WTC11 (cell line): ENCODE measurements around the gene LRCH2. TPM values are rescaled to one million over a fixed set of nuclear protein-coding genes. Genes with fewer than 3 reads are reported as not detected.

ENCODE experiments used
- ATAC-seq: fragments of 200-7000 bp; cut with Tn5 transposase; 2 replicates; pipeline ENCODE4 v1.10.0; 2021; ENCODE audit warnings: mild to moderate bottlenecking, moderate library complexity
- CTCF ChIA-PET: fragments of 300-600 bp; sonication (Branson Sonifier 250); formaldehyde crosslinking; loops from one replicate; lab custom pipeline; 2021; ENCODE audit warnings: antibody characterized with exemption; lab: Charles Lee
- POLR2A ChIA-PET: fragments of 350-600 bp; sonication (Branson Sonifier 250); formaldehyde crosslinking; loops from one replicate; lab custom pipeline; 2021; ENCODE audit warnings: antibody characterized with exemption; lab: Charles Lee
- DNase-seq: peaks from one replicate; pipeline ENCODE4 v3.0.0; 2021; ENCODE audit warnings: low spot score
- H3K27ac Mint-ChIP-seq: 2 replicates; pipeline ENCODE4 v1.8.0; 2021; ENCODE audit warnings: mixed read lengths
- H3K27me3 Mint-ChIP-seq: 2 replicates; pipeline ENCODE4 v1.8.0; 2021; ENCODE audit warnings: low read depth, mild to moderate bottlenecking, moderate library complexity, mixed read lengths
- H3K36me3 Mint-ChIP-seq: 2 replicates; pipeline ENCODE4 v1.8.0; 2021; ENCODE audit warnings: mixed read lengths
- H3K4me1 Mint-ChIP-seq: 2 replicates; pipeline ENCODE4 v1.8.0; 2022; ENCODE audit warnings: mixed read lengths
- H3K4me3 Mint-ChIP-seq: 2 replicates; pipeline ENCODE4 v1.8.0; 2021; ENCODE audit warnings: mild to moderate bottlenecking, moderate library complexity, mixed read lengths
- H3K9me3 Mint-ChIP-seq: 2 replicates; pipeline ENCODE4 v1.8.0; 2021; ENCODE audit warnings: mixed read lengths
- ATF2 ChIP-seq: sonication (generic); formaldehyde crosslinking; IDR thresholded peaks from 2 replicates; pipeline ENCODE4 v1.8.1; 2022; ENCODE audit warnings: low read depth, missing genetic modification reagents, borderline replicate concordance
- IRF1 ChIP-seq: sonication (generic); formaldehyde crosslinking; IDR thresholded peaks from 2 replicates; pipeline ENCODE4 v1.8.0; 2023; ENCODE audit warnings: missing genetic modification reagents
- MLX ChIP-seq: sonication (generic); formaldehyde crosslinking; IDR thresholded peaks from 2 replicates; pipeline ENCODE4 v1.8.1; 2023; ENCODE audit warnings: mild to moderate bottlenecking, missing genetic modification reagents, moderate library complexity
- ZNF219 ChIP-seq: sonication (generic); formaldehyde crosslinking; IDR thresholded peaks from 2 replicates; pipeline ENCODE4 v1.8.0; 2023; ENCODE audit warnings: missing genetic modification reagents, mild to moderate bottlenecking, borderline replicate concordance
- total RNA-seq: library from RNA; stranded (reverse); gene quantifications from 3 replicates; pipeline ENCODE4 v1.2.3, GENCODE V29; 2021
- TF ChIP-seq, protein P1 (sequence below): sonication (generic); formaldehyde crosslinking; IDR thresholded peaks from 2 replicates; pipeline ENCODE4 v1.8.0; 2022; ENCODE audit warnings: missing genetic modification reagents
- TF ChIP-seq, protein P2 (sequence below): fragments of 250-450 bp; sonication (Bioruptor Pico); IDR thresholded peaks from 2 replicates; pipeline ENCODE4 v2.1.2; 2022; ENCODE audit warnings: mild to moderate bottlenecking, moderate library complexity
- TF ChIP-seq, protein P3 (sequence below): sonication (generic); formaldehyde crosslinking; IDR thresholded peaks from 2 replicates; pipeline ENCODE4 v1.8.0; 2023; ENCODE audit warnings: mild to moderate bottlenecking, missing genetic modification reagents
- TF ChIP-seq, protein P4 (sequence below): sonication (generic); formaldehyde crosslinking; conservative IDR thresholded peaks from 2 replicates; pipeline ENCODE4 v1.8.1; 2023; ENCODE audit warnings: mild to moderate bottlenecking, low read depth, missing genetic modification reagents, moderate library complexity
- TF ChIP-seq, protein P5 (sequence below): sonication (generic); formaldehyde crosslinking; IDR thresholded peaks from 2 replicates; pipeline ENCODE4 v1.8.0; 2023; ENCODE audit warnings: missing genetic modification reagents, mild to moderate bottlenecking, borderline replicate concordance

LRCH2 gene
- total RNA-seq, 1 experiment from 2014 or later = 3.8 TPM

DNA sequence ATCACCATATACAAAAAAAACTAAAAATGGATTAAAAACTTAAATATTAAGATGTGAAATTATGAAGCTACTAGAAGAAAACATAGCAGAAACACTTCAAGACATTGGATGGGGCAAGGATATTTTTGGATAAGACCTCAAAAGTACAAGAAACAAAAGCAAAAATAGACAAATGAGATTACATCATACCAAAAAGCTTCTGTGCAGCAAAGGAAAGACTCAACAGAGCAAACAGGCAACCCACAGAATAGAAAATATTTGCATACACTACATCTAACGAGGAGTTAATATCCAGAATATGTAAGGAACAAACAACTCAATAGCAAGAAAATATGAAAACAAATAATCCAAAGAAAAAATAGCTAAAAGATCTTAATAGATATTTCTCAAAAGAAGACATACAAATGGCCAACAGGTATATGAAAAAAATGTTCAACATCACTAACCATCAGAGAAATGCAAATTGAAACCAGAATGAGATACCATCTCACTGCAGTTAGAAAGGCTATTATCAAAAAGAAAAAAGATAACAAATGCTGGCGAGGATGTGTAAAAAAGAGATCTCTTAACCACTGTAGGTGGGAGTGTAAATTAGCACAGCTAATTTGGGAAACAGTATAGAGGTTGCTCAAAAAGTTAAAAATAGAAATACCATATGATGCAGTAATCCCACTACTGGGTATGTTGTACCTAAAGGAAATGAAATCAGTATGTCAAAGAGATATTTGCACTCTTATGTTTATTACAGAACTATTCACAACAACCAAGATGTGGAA is 17.8 kb upstream of the LRCH2 start:
- H3K4me3 Mint-ChIP-seq = no peak overlapping the region
- no peaks in the 10 kb centered on the region for H3K36me3 Mint-ChIP-seq
- H3K27ac Mint-ChIP-seq = no peak overlapping the region
- CTCF ChIA-PET = no interaction called here
- POLR2A ChIA-PET = no interaction called here
- no peaks in the 10 kb centered on the region for H3K9me3 Mint-ChIP-seq
- no peak for DNase-seq
- no peaks in the 10 kb centered on the region for H3K27me3 Mint-ChIP-seq
- no peaks in the 10 kb centered on the region for H3K4me1 Mint-ChIP-seq
- TF ChIP-seq, protein P1, sequence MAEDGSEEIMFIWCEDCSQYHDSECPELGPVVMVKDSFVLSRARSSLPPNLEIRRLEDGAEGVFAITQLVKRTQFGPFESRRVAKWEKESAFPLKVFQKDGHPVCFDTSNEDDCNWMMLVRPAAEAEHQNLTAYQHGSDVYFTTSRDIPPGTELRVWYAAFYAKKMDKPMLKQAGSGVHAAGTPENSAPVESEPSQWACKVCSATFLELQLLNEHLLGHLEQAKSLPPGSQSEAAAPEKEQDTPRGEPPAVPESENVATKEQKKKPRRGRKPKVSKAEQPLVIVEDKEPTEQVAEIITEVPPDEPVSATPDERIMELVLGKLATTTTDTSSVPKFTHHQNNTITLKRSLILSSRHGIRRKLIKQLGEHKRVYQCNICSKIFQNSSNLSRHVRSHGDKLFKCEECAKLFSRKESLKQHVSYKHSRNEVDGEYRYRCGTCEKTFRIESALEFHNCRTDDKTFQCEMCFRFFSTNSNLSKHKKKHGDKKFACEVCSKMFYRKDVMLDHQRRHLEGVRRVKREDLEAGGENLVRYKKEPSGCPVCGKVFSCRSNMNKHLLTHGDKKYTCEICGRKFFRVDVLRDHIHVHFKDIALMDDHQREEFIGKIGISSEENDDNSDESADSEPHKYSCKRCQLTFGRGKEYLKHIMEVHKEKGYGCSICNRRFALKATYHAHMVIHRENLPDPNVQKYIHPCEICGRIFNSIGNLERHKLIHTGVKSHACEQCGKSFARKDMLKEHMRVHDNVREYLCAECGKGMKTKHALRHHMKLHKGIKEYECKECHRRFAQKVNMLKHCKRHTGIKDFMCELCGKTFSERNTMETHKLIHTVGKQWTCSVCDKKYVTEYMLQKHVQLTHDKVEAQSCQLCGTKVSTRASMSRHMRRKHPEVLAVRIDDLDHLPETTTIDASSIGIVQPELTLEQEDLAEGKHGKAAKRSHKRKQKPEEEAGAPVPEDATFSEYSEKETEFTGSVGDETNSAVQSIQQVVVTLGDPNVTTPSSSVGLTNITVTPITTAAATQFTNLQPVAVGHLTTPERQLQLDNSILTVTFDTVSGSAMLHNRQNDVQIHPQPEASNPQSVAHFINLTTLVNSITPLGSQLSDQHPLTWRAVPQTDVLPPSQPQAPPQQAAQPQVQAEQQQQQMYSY (CRISPR knock-in tag) = no peak
- TF ChIP-seq, protein P2, sequence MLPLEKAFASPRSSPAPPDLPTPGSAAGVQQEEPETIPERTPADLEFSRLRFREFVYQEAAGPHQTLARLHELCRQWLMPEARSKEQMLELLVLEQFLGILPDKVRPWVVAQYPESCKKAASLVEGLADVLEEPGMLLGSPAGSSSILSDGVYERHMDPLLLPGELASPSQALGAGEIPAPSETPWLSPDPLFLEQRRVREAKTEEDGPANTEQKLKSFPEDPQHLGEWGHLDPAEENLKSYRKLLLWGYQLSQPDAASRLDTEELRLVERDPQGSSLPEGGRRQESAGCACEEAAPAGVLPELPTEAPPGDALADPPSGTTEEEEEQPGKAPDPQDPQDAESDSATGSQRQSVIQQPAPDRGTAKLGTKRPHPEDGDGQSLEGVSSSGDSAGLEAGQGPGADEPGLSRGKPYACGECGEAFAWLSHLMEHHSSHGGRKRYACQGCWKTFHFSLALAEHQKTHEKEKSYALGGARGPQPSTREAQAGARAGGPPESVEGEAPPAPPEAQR = no peak
- TF ChIP-seq, protein P3, sequence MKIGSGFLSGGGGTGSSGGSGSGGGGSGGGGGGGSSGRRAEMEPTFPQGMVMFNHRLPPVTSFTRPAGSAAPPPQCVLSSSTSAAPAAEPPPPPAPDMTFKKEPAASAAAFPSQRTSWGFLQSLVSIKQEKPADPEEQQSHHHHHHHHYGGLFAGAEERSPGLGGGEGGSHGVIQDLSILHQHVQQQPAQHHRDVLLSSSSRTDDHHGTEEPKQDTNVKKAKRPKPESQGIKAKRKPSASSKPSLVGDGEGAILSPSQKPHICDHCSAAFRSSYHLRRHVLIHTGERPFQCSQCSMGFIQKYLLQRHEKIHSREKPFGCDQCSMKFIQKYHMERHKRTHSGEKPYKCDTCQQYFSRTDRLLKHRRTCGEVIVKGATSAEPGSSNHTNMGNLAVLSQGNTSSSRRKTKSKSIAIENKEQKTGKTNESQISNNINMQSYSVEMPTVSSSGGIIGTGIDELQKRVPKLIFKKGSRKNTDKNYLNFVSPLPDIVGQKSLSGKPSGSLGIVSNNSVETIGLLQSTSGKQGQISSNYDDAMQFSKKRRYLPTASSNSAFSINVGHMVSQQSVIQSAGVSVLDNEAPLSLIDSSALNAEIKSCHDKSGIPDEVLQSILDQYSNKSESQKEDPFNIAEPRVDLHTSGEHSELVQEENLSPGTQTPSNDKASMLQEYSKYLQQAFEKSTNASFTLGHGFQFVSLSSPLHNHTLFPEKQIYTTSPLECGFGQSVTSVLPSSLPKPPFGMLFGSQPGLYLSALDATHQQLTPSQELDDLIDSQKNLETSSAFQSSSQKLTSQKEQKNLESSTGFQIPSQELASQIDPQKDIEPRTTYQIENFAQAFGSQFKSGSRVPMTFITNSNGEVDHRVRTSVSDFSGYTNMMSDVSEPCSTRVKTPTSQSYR (CRISPR knock-in tag) = no peak
- TF ChIP-seq ZNF219 (no peak), ATF2 (CRISPR knock-in tag) (no peak)
- no peak for ATAC-seq

DNA sequence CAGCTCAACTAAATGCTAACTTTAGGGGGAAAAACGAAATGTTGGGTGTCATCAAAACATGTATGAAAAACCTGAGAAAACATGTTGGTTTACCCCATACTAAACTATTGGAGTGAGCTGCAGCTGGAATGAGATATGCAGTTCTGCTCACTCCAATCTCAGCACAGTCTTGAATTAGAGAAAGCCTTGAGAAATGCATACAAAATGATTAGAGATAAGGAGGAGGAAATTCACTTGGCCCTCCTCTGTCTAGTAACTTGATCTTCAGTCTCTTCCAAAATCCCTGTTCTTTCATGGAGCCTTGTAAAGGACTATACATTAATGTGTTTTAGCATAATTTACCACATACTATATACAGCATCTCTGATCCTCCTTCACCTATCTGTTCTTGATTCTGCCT is 3.2 kb upstream of the LRCH2 start:
- H3K27ac Mint-ChIP-seq = no peak overlapping the region
- H3K9me3 Mint-ChIP-seq = peaks cover 4% of the 10 kb centered on the region; the same call in 1 of the 2 replicates
- peaks cover 20% of the 10 kb centered on the region for H3K27me3 Mint-ChIP-seq
- POLR2A ChIA-PET = no interaction called here
- peaks cover 12% of the 10 kb centered on the region for H3K4me1 Mint-ChIP-seq
- CTCF ChIA-PET = interaction anchor here (1.0 kb wide), 1 partner anchor 10 kb away, joined by 3 read pairs; no protein-coding TSS in a partner anchor
- no peak overlapping the region for H3K4me3 Mint-ChIP-seq
- ATAC-seq (no peak), DNase-seq (no peak)
- H3K36me3 Mint-ChIP-seq = no peaks in the 10 kb centered on the region
- TF ChIP-seq, protein P4, sequence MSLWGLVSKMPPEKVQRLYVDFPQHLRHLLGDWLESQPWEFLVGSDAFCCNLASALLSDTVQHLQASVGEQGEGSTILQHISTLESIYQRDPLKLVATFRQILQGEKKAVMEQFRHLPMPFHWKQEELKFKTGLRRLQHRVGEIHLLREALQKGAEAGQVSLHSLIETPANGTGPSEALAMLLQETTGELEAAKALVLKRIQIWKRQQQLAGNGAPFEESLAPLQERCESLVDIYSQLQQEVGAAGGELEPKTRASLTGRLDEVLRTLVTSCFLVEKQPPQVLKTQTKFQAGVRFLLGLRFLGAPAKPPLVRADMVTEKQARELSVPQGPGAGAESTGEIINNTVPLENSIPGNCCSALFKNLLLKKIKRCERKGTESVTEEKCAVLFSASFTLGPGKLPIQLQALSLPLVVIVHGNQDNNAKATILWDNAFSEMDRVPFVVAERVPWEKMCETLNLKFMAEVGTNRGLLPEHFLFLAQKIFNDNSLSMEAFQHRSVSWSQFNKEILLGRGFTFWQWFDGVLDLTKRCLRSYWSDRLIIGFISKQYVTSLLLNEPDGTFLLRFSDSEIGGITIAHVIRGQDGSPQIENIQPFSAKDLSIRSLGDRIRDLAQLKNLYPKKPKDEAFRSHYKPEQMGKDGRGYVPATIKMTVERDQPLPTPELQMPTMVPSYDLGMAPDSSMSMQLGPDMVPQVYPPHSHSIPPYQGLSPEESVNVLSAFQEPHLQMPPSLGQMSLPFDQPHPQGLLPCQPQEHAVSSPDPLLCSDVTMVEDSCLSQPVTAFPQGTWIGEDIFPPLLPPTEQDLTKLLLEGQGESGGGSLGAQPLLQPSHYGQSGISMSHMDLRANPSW (CRISPR knock-in tag) = no peak
- TF ChIP-seq IRF1 (CRISPR knock-in tag) (no peak), MLX (no peak), ATF2 (CRISPR knock-in tag) (no peak)
- TF ChIP-seq, protein P5, sequence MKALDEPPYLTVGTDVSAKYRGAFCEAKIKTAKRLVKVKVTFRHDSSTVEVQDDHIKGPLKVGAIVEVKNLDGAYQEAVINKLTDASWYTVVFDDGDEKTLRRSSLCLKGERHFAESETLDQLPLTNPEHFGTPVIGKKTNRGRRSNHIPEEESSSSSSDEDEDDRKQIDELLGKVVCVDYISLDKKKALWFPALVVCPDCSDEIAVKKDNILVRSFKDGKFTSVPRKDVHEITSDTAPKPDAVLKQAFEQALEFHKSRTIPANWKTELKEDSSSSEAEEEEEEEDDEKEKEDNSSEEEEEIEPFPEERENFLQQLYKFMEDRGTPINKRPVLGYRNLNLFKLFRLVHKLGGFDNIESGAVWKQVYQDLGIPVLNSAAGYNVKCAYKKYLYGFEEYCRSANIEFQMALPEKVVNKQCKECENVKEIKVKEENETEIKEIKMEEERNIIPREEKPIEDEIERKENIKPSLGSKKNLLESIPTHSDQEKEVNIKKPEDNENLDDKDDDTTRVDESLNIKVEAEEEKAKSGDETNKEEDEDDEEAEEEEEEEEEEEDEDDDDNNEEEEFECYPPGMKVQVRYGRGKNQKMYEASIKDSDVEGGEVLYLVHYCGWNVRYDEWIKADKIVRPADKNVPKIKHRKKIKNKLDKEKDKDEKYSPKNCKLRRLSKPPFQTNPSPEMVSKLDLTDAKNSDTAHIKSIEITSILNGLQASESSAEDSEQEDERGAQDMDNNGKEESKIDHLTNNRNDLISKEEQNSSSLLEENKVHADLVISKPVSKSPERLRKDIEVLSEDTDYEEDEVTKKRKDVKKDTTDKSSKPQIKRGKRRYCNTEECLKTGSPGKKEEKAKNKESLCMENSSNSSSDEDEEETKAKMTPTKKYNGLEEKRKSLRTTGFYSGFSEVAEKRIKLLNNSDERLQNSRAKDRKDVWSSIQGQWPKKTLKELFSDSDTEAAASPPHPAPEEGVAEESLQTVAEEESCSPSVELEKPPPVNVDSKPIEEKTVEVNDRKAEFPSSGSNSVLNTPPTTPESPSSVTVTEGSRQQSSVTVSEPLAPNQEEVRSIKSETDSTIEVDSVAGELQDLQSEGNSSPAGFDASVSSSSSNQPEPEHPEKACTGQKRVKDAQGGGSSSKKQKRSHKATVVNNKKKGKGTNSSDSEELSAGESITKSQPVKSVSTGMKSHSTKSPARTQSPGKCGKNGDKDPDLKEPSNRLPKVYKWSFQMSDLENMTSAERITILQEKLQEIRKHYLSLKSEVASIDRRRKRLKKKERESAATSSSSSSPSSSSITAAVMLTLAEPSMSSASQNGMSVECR = no peak
